ENCODE results near the gene MPPED2.

- TF ChIP-seq POLR2A (IDR thresholded peaks at IDR 0.05) (no peak), EP300 (IDR thresholded peaks at IDR 0.05) (no peak), CTCF (IDR thresholded peaks at IDR 0.05) (no peak), POLR2AphosphoS5 (IDR thresholded peaks at IDR 0.05) (no peak)
Measured at GRCh38 chr11:30496935-30497334, 89.2 kb downstream of the MPPED2 start.
